ENCODE data around the gene PSEN2.

The PSEN2 gene

DNA sequence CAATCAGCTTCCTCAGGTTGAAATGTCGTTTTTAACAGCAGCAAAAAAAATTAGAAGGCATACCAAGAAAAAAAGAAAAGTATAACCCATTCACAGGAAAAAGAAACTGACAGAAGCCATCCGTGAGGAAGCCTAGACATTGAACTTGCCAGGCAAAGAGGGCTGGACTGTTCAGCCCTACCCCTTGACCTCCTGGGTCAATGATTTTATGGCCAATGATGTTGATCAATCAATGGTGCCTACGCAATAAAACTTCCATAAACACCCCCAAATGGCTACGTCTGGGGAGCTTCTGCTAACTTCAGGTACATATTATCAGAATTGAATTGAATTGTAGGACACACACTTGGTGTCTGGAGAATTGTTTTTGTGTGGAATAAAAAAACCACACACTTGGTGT lies 4.8 kb upstream of the PSEN2 start:
- peaks cover 3% of the 10 kb centered on the region for H3K9me3 ChIP-seq (ENCODE audit: control insufficient read depth, low read length)
- WGBS, 2 experiments (ENCODE audit: insufficient coverage in 2 of 2), result 92% methylated on average over 2 of the region's 4 CpGs; no CpG with 5 or more reads in 1 of the 2 experiments

DNA sequence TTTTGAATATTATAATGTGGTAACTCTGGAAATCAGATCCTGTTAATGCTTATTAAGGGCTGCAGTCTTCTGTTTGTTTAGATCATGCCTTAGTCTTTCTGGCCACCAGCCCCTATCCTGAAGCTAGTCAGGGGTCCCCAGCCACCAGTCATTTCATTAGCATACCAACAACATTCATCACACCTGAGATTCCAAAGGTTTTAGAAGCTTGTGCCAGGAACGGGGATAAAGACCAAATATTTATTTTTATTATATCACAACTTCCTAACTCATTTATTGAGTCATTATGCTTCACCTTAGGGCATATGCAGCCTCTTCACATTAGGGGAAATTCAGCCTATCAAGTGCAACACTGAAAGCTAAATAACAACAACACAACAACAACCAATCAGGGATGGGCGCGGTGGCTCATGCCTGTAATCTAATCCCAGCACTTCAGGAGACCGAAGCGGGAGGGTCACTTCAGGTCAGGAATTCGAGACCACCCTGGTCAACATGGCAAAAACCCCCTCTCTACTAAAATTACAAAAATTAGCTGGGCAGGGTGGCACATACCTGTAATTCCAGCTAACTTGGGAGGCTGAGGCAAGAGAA lies 2.9 kb upstream of the PSEN2 start:
- 70 to 72% methylated on average over 3 to 5 of the region's 6 CpGs for WGBS, 2 experiments (ENCODE audit: insufficient coverage in 2 of 2)
- peaks cover 3% of the 10 kb centered on the region for H3K9me3 ChIP-seq (ENCODE audit: control insufficient read depth, low read length)
- H3K4me1 ChIP-seq (ENCODE audit: control insufficient read depth, insufficient read depth, low read length, poor library complexity, severe bottlenecking), result peaks cover 12% of the 10 kb centered on the region
- no peak overlapping the region for H3K4me3 ChIP-seq (ENCODE audit: extremely low read depth, insufficient read depth, low read length, poor library complexity, severe bottlenecking)
- H3K27ac ChIP-seq (ENCODE audit: low read depth, low read length, severe bottlenecking), result no peak overlapping the region
- no peaks in the 10 kb centered on the region for H3K36me3 ChIP-seq (ENCODE audit: control insufficient read depth, insufficient read depth, low read length)

More for the DNA sequence above, 4.8 kb upstream of the PSEN2 start:
- no peaks in the 10 kb centered on the region for H3K36me3 ChIP-seq (ENCODE audit: control insufficient read depth, insufficient read depth, low read length)
- H3K27ac ChIP-seq (ENCODE audit: low read depth, low read length, severe bottlenecking), result no peak overlapping the region
- H3K4me3 ChIP-seq (ENCODE audit: extremely low read depth, insufficient read depth, low read length, poor library complexity, severe bottlenecking), result no peak overlapping the region
- H3K4me1 ChIP-seq (ENCODE audit: control insufficient read depth, insufficient read depth, low read length, poor library complexity, severe bottlenecking), result peaks cover 7% of the 10 kb centered on the region

DNA sequence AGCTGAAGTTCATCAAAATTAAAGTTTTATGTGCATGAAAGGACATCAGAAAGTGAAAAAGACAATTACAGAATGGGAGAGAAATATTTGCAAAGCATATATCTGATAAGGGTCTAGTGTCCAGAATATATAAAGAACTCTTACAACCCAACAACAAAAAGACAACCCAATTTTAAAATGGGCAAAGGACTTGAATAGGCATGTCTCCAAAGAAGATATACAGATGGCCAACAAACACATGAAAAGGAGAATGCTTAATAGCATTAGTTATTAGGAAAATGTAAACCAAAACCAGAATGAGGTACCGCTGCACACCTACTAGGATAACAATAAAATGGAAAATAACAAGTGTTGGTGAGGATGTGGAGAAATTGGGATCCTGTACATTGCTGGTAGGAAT lies 1.7 kb upstream of the PSEN2 start:
- H3K4me3 ChIP-seq (ENCODE audit: extremely low read depth, insufficient read depth, low read length, poor library complexity, severe bottlenecking), result no peak overlapping the region
- 100% methylated on average over 1 of the region's 1 CpG; no CpG with 5 or more reads in 1 of the 2 experiments for WGBS, 2 experiments (ENCODE audit: insufficient coverage in 2 of 2)
- no peak overlapping the region for H3K27ac ChIP-seq (ENCODE audit: low read depth, low read length, severe bottlenecking)
- no peaks in the 10 kb centered on the region for H3K36me3 ChIP-seq (ENCODE audit: control insufficient read depth, insufficient read depth, low read length)
- H3K4me1 ChIP-seq (ENCODE audit: control insufficient read depth, insufficient read depth, low read length, poor library complexity, severe bottlenecking), result peaks cover 9% of the 10 kb centered on the region
- peaks cover 3% of the 10 kb centered on the region for H3K9me3 ChIP-seq (ENCODE audit: control insufficient read depth, low read length)

DNA sequence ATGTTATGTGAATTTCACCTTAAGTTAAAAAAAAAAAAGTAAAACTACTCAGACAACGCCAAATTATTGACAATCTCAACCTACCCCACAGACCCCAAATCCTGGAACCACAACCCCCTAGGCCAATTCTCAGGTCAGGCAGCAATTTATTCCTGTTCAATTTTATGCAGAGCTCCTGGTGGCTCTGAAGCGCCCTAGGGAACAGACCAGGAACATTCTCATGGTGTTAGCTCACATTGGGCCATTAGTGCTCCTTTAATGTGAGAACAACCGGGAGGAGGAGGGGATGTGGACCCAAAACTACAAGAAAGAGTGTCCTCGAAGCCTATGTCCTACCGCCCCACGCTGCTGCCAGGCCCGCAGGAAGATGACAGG lies 403 bp upstream of the PSEN2 start:
- 26 to 30% methylated on average over 7 of the region's 7 CpGs for WGBS, 2 experiments (ENCODE audit: insufficient coverage in 2 of 2)

DNA sequence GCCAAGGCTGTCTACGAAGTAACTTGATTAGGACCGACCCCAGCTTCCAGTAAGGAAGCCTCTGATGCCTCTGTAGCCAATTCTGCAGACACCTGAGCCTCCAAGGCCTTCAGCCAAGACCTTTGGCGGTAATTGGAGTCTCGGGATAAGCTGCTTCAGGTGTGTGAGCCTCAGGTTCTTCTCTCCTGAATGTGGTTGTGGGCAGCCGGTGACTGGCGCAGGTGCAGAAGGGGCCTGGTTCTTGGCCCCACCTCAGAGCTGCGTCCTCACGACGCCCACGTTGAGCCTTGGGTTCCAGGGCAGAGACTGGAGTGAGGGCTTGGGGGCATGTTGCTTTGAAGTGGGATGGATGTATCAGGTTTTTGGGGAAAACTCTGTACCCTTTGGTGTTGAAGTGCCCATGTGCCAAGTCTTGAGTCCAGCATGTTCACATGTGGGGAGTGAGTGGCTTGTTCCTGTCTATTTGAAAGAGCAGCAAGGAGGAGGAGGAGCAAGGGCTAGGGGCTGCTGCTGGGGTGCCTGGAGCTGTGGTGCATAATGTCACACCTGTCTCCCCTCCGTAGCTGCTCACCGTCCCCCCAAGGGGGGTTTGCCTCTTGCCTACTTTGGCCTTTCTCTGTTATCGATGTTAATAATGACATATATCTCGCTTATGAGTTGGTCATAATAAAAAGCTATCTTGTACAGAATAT lies 1.4 kb downstream of the PSEN2 start:
- 79 to 91% methylated on average over 7 to 12 of the region's 14 CpGs for WGBS, 2 experiments (ENCODE audit: insufficient coverage in 2 of 2)
- H3K27ac ChIP-seq (ENCODE audit: low read depth, low read length, severe bottlenecking), result no peak overlapping the region
- H3K4me3 ChIP-seq (ENCODE audit: extremely low read depth, insufficient read depth, low read length, poor library complexity, severe bottlenecking), result peak overlapping the region; percentile 64
- H3K4me1 ChIP-seq (ENCODE audit: control insufficient read depth, insufficient read depth, low read length, poor library complexity, severe bottlenecking), result peaks cover 9% of the 10 kb centered on the region
- no peaks in the 10 kb centered on the region for H3K9me3 ChIP-seq (ENCODE audit: control insufficient read depth, low read length)
- peaks cover 6% of the 10 kb centered on the region for H3K36me3 ChIP-seq (ENCODE audit: control insufficient read depth, insufficient read depth, low read length)

More for the DNA sequence above, 403 bp upstream of the PSEN2 start:
- peak overlapping the region; percentile 64 for H3K4me3 ChIP-seq (ENCODE audit: extremely low read depth, insufficient read depth, low read length, poor library complexity, severe bottlenecking)
- no peak overlapping the region for H3K27ac ChIP-seq (ENCODE audit: low read depth, low read length, severe bottlenecking)
- H3K9me3 ChIP-seq (ENCODE audit: control insufficient read depth, low read length), result peaks cover 3% of the 10 kb centered on the region
- H3K36me3 ChIP-seq (ENCODE audit: control insufficient read depth, insufficient read depth, low read length), result no peaks in the 10 kb centered on the region
- peaks cover 9% of the 10 kb centered on the region for H3K4me1 ChIP-seq (ENCODE audit: control insufficient read depth, insufficient read depth, low read length, poor library complexity, severe bottlenecking)

DNA sequence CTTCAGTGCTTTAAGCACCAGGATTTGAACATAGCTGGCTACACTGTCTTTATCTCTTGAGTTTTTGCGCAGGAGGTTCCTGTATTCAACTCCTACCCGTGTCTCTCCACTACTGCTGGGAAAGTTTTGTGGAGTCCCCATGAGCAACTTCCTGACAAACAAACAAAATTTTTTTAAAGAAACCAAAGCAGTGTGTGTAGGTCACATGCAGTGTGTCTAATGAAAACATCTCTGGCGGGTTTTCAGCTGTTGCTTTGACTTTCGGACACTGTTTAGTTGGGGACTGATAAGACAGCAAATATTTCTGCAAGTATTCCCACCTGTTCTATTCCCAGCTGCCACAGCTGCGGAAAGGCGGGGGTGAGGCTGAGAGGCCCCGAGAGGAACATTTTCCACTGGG lies 2.0 kb downstream of the PSEN2 start:
- no peak overlapping the region for H3K27ac ChIP-seq (ENCODE audit: low read depth, low read length, severe bottlenecking)
- 88 to 96% methylated on average over 5 to 7 of the region's 7 CpGs for WGBS, 2 experiments (ENCODE audit: insufficient coverage in 2 of 2)
- peaks cover 10% of the 10 kb centered on the region for H3K36me3 ChIP-seq (ENCODE audit: control insufficient read depth, insufficient read depth, low read length)
- no peak overlapping the region for H3K4me3 ChIP-seq (ENCODE audit: extremely low read depth, insufficient read depth, low read length, poor library complexity, severe bottlenecking)
- no peaks in the 10 kb centered on the region for H3K9me3 ChIP-seq (ENCODE audit: control insufficient read depth, low read length)
- peaks cover 5% of the 10 kb centered on the region for H3K4me1 ChIP-seq (ENCODE audit: control insufficient read depth, insufficient read depth, low read length, poor library complexity, severe bottlenecking)

DNA sequence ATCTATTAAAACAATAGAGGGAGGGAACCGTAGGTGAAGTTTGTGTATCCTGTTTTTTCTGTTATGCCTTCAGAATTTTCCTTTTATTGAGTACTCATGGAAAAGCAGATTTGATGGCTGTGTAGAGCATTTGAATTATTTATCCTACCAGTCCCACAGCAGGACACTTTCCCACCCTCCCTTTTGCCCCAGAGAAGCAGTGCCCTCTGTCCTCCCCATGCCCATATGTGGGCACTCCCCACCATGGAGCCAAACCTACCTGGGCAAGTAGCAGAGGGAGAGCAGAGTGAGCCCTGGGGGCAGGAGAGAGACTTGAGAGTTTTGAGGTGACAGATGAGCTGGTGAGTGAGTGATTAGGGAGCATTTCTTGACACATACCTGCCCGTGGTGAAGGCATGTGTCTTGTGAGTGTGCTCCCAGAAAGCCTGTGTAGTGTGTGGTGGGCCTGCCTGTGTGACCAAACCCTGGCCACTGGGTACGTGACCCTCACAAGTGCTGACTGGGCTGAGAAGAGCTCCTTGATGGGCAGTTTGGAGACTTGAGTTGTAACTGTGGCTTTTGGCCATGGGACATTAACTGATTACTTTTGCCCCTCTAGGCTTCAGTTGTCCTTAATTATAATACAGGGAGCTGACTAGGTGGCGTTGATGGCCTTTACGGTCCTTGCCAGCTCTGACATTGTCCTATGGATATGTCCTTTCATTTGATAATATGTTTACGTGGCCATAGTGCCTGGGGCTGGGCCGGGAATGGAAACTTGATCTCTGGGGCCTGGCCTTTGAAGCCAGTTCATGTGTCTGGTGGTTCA lies 3.6 kb downstream of the PSEN2 start:
- Histone ChIP-seq H3K4me3 (ENCODE audit: extremely low read depth, insufficient read depth, low read length, poor library complexity, severe bottlenecking) (no peak overlapping the region), H3K9me3 (ENCODE audit: control insufficient read depth, low read length) (no peaks in the 10 kb centered on the region), H3K4me1 (ENCODE audit: control insufficient read depth, insufficient read depth, low read length, poor library complexity, severe bottlenecking) (peaks cover 5% of the 10 kb centered on the region), H3K36me3 (ENCODE audit: control insufficient read depth, insufficient read depth, low read length) (peaks cover 13% of the 10 kb centered on the region), H3K27ac (ENCODE audit: low read depth, low read length, severe bottlenecking) (no peak overlapping the region)
- 85 to 90% methylated on average over 5 to 6 of the region's 7 CpGs for WGBS, 2 experiments (ENCODE audit: insufficient coverage in 2 of 2)

DNA sequence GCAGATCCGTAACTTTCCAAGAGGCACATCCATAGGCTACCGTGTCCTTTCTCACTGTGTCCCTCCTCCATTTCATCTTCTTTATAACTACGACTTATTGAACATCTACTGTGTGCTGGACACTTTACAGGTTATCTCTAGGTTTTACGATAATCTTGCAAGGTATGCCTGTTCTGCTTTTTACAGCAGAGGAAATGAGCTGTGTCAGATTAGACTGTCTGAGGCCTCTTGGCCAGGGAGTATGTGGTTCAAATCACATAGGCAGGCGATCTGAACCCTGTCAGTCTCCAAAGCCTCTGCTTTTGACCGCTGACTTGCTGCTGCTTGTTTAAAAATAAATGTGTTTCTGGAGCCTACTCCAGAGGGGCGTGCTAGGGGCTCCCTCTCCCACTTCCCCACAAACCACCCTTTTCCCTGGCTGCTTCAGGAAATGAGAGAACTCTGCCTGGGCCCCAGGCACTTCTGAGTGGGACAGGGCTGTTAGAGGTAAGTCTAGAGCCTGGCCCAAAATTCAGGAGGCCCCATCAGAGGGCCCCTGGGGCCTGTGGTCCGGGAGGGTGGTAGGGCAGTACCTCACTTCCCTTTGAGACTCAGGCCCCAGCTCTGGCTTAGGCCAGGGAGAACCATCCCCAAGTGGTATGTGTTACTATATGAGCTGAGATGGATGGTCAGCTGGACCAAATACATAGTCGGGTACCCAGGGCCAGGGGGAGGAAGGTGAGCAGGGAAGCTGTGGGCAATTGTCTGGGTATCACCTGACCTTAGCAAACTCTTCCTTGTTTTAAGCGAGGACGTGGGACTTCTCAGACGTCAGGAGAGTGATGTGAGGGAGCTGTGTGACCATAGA lies 4.4 kb downstream of the PSEN2 start:
- peaks cover 5% of the 10 kb centered on the region for H3K4me1 ChIP-seq (ENCODE audit: control insufficient read depth, insufficient read depth, low read length, poor library complexity, severe bottlenecking)
- 91 to 95% methylated on average over 8 to 10 of the region's 12 CpGs for WGBS, 2 experiments (ENCODE audit: insufficient coverage in 2 of 2)
- H3K27ac ChIP-seq (ENCODE audit: low read depth, low read length, severe bottlenecking), result no peak overlapping the region
- peaks cover 16% of the 10 kb centered on the region for H3K36me3 ChIP-seq (ENCODE audit: control insufficient read depth, insufficient read depth, low read length)
- no peaks in the 10 kb centered on the region for H3K9me3 ChIP-seq (ENCODE audit: control insufficient read depth, low read length)
- no peak overlapping the region for H3K4me3 ChIP-seq (ENCODE audit: extremely low read depth, insufficient read depth, low read length, poor library complexity, severe bottlenecking)

DNA sequence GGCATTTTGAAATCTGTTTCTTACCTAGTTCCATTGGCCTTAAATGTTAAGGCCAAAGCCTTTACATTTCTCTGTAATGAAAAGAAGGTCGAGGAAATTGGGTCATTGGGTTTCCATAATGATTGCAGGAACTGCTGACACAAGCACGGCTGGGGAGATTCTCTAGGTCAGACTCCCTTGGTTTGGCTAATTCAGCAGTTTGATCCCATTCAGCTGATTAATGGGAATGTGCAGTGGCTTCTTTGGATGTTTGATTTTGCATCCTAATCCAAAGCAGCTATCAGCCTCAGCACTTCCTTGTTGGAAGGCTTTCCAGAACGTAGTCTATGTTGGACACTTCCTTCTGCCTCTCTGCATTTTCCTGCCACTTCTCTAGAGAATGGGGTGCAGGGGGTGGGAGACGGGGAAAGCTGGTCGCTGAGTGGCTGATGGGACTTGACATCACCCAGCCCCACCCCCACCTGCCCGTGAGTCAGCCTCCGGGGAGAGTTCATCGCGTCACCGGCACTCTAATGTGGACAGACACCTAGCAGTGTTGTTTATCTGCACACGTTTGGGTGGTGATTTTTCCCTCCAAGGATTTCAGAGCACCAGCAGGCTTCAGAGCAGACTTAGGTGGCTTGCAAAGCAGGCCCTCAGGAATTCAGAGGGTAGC lies 5.4 kb downstream of the PSEN2 start:
- H3K4me1 ChIP-seq (ENCODE audit: control insufficient read depth, insufficient read depth, low read length, poor library complexity, severe bottlenecking), result peaks cover 5% of the 10 kb centered on the region
- no peak overlapping the region for H3K27ac ChIP-seq (ENCODE audit: low read depth, low read length, severe bottlenecking)
- WGBS, 2 experiments (ENCODE audit: insufficient coverage in 2 of 2), result 70 to 74% methylated on average over 8 to 9 of the region's 11 CpGs
- no peaks in the 10 kb centered on the region for H3K9me3 ChIP-seq (ENCODE audit: control insufficient read depth, low read length)
- no peak overlapping the region for H3K4me3 ChIP-seq (ENCODE audit: extremely low read depth, insufficient read depth, low read length, poor library complexity, severe bottlenecking)
- H3K36me3 ChIP-seq (ENCODE audit: control insufficient read depth, insufficient read depth, low read length), result peaks cover 17% of the 10 kb centered on the region

DNA sequence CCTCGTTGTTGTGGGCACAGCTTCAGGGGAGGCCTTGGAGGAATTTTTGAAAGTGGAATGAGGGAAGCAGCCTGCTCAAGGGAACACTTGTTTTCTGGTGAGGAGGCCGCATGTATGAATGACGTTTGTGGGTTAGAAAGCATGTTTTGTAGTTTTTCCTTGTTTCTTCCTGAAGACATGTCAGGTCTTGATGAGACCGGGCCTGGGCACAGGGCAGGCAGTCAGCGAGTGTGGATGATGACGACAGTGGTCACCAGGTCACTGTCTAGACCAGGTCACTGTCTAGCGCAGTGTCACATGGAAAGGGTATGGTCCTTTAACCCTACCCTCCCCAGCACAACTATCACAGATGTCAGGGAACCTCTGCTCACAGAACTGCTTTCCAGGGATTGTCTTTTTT lies 7.3 kb downstream of the PSEN2 start:
- no peak overlapping the region for H3K4me3 ChIP-seq (ENCODE audit: extremely low read depth, insufficient read depth, low read length, poor library complexity, severe bottlenecking)
- H3K9me3 ChIP-seq (ENCODE audit: control insufficient read depth, low read length), result no peaks in the 10 kb centered on the region
- peaks cover 3% of the 10 kb centered on the region for H3K4me1 ChIP-seq (ENCODE audit: control insufficient read depth, insufficient read depth, low read length, poor library complexity, severe bottlenecking)
- 90 to 96% methylated on average over 6 of the region's 7 CpGs for WGBS, 2 experiments (ENCODE audit: insufficient coverage in 2 of 2)
- H3K36me3 ChIP-seq (ENCODE audit: control insufficient read depth, insufficient read depth, low read length), result peaks cover 27% of the 10 kb centered on the region
- H3K27ac ChIP-seq (ENCODE audit: low read depth, low read length, severe bottlenecking), result no peak overlapping the region
